Measurements from ENCODE around the gene DHCR7.

The DHCR7 gene

GRCh38 chr11:71448257-71449171 is at the start of gene DHCR7:
DHCR7 (minus strand) TSS chr11:71448393; CDS start chr11:71444952, 3,441 bp downstream.
- DNase-seq (ENCODE audit: low read depth) = peak; percentile 93
- TF ChIP-seq CTCF (conservative IDR thresholded peaks at IDR 0.05; ENCODE audit: control insufficient read depth, insufficient read depth, low read depth, low read length) = no peak
- H3K4me3 ChIP-seq (ENCODE audit: control insufficient read depth, low read depth, low read length) = peak within 1 kb of the TSS; percentile 93

GRCh38 chr11:71496421-71496820 is 48.2 kb upstream of the DHCR7 start:
- no peak for TF ChIP-seq CTCF (conservative IDR thresholded peaks at IDR 0.05; ENCODE audit: control insufficient read depth, insufficient read depth, low read depth, low read length)
- no peak overlapping the region for H3K4me3 ChIP-seq (ENCODE audit: control insufficient read depth, low read depth, low read length)
- no peak for DNase-seq (ENCODE audit: low read depth)

- no peak for DNase-seq (ENCODE audit: low read depth)
- H3K4me3 ChIP-seq (ENCODE audit: control insufficient read depth, low read depth, low read length) = no peak overlapping the region
- no peak for TF ChIP-seq CTCF (conservative IDR thresholded peaks at IDR 0.05; ENCODE audit: control insufficient read depth, insufficient read depth, low read depth, low read length)
Observed at GRCh38 chr11:71495286-71496230, 47.4 kb upstream of the DHCR7 start.

- DNase-seq (ENCODE audit: low read depth) = no peak
- TF ChIP-seq CTCF (conservative IDR thresholded peaks at IDR 0.05; ENCODE audit: control insufficient read depth, insufficient read depth, low read depth, low read length) = no peak
Observed at GRCh38 chr11:71491940-71492339, 43.7 kb upstream of the DHCR7 start.

GRCh38 chr11:71491531-71491930 is 43.3 kb upstream of the DHCR7 start:
- no peak for TF ChIP-seq CTCF (conservative IDR thresholded peaks at IDR 0.05; ENCODE audit: control insufficient read depth, insufficient read depth, low read depth, low read length)
- H3K4me3 ChIP-seq (ENCODE audit: control insufficient read depth, low read depth, low read length) = no peak overlapping the region
- no peak for DNase-seq (ENCODE audit: low read depth)

More at GRCh38 chr11:71491940-71492339, 43.7 kb upstream of the DHCR7 start:
- no peak overlapping the region for H3K4me3 ChIP-seq (ENCODE audit: control insufficient read depth, low read depth, low read length)

GRCh38 chr11:71490731-71491390 is 42.7 kb upstream of the DHCR7 start:
- no peak for TF ChIP-seq CTCF (conservative IDR thresholded peaks at IDR 0.05; ENCODE audit: control insufficient read depth, insufficient read depth, low read depth, low read length)
- H3K4me3 ChIP-seq (ENCODE audit: control insufficient read depth, low read depth, low read length) = no peak overlapping the region
- no peak for DNase-seq (ENCODE audit: low read depth)
